ENCODE measurements around the gene TMEM218. TPM values are rescaled to one million over a fixed set of nuclear protein-coding genes. Genes with fewer than 3 reads are reported as not detected.

Gene TMEM218
- total RNA-seq, 1 experiment from 2014 or later, result 20.5 TPM

- POLR2A ChIA-PET (ENCODE audit: unreplicated experiment), result interaction anchor here (0.6 kb wide), 1 partner anchor 10 kb away, joined by 5 read pairs; no protein-coding TSS in a partner anchor
- Histone ChIP-seq H3K9me2 (ENCODE audit: insufficient read depth) (no peaks in the 10 kb centered on the region), H4K20me1 (ENCODE audit: insufficient read depth) (no peaks in the 10 kb centered on the region), H3K9me3 (ENCODE audit: insufficient read depth, low read depth) (no peaks in the 10 kb centered on the region), H3F3A (ENCODE audit: insufficient read depth, low read depth) (no peaks in the 10 kb centered on the region), H3K36me3 (ENCODE audit: low read depth) (no peaks in the 10 kb centered on the region; the same call in 1 of the 2 replicates), H3K4me2 (no peak overlapping the region), H3K27ac (no peak overlapping the region), H3K27me3 (ENCODE audit: insufficient read depth, low read depth) (no peaks in the 10 kb centered on the region), H3K4me1 (replicated peaks; ENCODE audit: insufficient read depth) (no peaks in the 10 kb centered on the region), H3K4me3 (no peak overlapping the region), H3K79me2 (ENCODE audit: low read depth) (no peaks in the 10 kb centered on the region), H2AFZ (no peak overlapping the region)
- intact Hi-C loops (cut with micrococcal nuclease; ENCODE audit: unreplicated experiment), result no loop called here
- DNase-seq, result no peak
- CTCF ChIA-PET, result no interaction called here
- TF ChIP-seq EZH2 (IDR thresholded peaks at IDR 0.05; ENCODE audit: low read depth) (no peak), CTCF (conservative IDR thresholded peaks at IDR 0.05) (no peak)
- no TSS peak for BruUV-seq (replicated peaks)
Measured at GRCh38 chr11:125100136-125100535, 11.3 kb downstream of the TMEM218 start.

- no TSS peak for BruUV-seq (replicated peaks)
- H4K20me1 ChIP-seq (ENCODE audit: insufficient read depth), result no peaks in the 10 kb centered on the region
- H2AFZ ChIP-seq, result no peak overlapping the region
- POLR2A ChIA-PET (ENCODE audit: unreplicated experiment), result no interaction called here
- no peaks in the 10 kb centered on the region for H3K9me3 ChIP-seq (ENCODE audit: insufficient read depth, low read depth)
- H3K27ac ChIP-seq, result no peak overlapping the region
- H3K4me2 ChIP-seq, result no peak overlapping the region
- H3K9me2 ChIP-seq (ENCODE audit: insufficient read depth), result no peaks in the 10 kb centered on the region
- no peaks in the 10 kb centered on the region for H3K27me3 ChIP-seq (ENCODE audit: insufficient read depth, low read depth)
- DNase-seq, result no peak
- intact Hi-C loops (cut with micrococcal nuclease; ENCODE audit: unreplicated experiment), result no loop called here
- no peaks in the 10 kb centered on the region; the same call in 1 of the 2 replicates for H3K36me3 ChIP-seq (ENCODE audit: low read depth)
- H3K4me3 ChIP-seq, result no peak overlapping the region
- TF ChIP-seq EZH2 (IDR thresholded peaks at IDR 0.05; ENCODE audit: low read depth), result no peak
- no peak for TF ChIP-seq CTCF (conservative IDR thresholded peaks at IDR 0.05)
- H3F3A ChIP-seq (ENCODE audit: insufficient read depth, low read depth), result peaks cover 18% of the 10 kb centered on the region
- CTCF ChIA-PET, result no interaction called here
- H3K4me1 ChIP-seq (replicated peaks; ENCODE audit: insufficient read depth), result peaks cover 21% of the 10 kb centered on the region
- H3K79me2 ChIP-seq (ENCODE audit: low read depth), result no peaks in the 10 kb centered on the region
Measured at GRCh38 chr11:125094731-125095130, 16.7 kb downstream of the TMEM218 start.

DNA sequence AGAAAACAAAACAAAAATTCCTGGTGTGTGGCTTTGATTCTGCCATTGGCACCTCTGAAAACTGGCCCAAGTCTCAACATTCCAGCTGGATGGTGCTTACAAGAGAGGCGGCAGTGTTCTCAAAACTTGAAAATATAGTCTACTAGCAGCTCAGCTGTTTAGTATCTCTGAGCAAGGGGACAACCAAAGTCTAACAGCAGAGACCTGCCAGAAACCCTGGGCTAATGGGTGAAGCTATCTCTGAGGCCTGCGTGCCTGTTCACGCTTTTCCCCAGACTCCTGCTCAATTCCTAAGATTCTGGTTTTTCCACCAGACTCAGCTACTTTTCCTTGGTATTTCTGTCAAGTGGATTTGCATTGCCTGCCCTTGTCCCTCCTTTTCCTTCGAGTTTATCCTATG lies 17.9 kb downstream of the TMEM218 start:
- Histone ChIP-seq H3K27ac (no peak overlapping the region), H3K4me1 (replicated peaks; ENCODE audit: insufficient read depth) (peaks cover 21% of the 10 kb centered on the region), H3K79me2 (ENCODE audit: low read depth) (no peaks in the 10 kb centered on the region), H2AFZ (no peak overlapping the region), H3K4me3 (no peak overlapping the region), H4K20me1 (ENCODE audit: insufficient read depth) (no peaks in the 10 kb centered on the region), H3K36me3 (ENCODE audit: low read depth) (no peaks in the 10 kb centered on the region; the same call in 1 of the 2 replicates), H3K9me2 (ENCODE audit: insufficient read depth) (no peaks in the 10 kb centered on the region), H3F3A (ENCODE audit: insufficient read depth, low read depth) (peaks cover 18% of the 10 kb centered on the region), H3K4me2 (no peak overlapping the region), H3K27me3 (ENCODE audit: insufficient read depth, low read depth) (no peaks in the 10 kb centered on the region), H3K9me3 (ENCODE audit: insufficient read depth, low read depth) (no peaks in the 10 kb centered on the region)
- ChIA-PET CTCF (no interaction called here), POLR2A (ENCODE audit: unreplicated experiment) (no interaction called here)
- TF ChIP-seq EZH2 (IDR thresholded peaks at IDR 0.05; ENCODE audit: low read depth) (no peak), CTCF (conservative IDR thresholded peaks at IDR 0.05) (no peak)
- no peak for DNase-seq
- no TSS peak for BruUV-seq (replicated peaks)
- intact Hi-C loops (cut with micrococcal nuclease; ENCODE audit: unreplicated experiment), result no loop called here

All from PC-9 (cell line).